ENCODE data around the gene CHFR. TPM values are rescaled to one million over a fixed set of nuclear protein-coding genes. Genes with fewer than 3 reads are reported as not detected.

CHFR gene
- total and polyA plus RNA-seq, 2 donors (not counting 3 experiments of a cell fraction or from before 2014, with no cell fraction given) = 45.4 to 66.5 TPM

DNA sequence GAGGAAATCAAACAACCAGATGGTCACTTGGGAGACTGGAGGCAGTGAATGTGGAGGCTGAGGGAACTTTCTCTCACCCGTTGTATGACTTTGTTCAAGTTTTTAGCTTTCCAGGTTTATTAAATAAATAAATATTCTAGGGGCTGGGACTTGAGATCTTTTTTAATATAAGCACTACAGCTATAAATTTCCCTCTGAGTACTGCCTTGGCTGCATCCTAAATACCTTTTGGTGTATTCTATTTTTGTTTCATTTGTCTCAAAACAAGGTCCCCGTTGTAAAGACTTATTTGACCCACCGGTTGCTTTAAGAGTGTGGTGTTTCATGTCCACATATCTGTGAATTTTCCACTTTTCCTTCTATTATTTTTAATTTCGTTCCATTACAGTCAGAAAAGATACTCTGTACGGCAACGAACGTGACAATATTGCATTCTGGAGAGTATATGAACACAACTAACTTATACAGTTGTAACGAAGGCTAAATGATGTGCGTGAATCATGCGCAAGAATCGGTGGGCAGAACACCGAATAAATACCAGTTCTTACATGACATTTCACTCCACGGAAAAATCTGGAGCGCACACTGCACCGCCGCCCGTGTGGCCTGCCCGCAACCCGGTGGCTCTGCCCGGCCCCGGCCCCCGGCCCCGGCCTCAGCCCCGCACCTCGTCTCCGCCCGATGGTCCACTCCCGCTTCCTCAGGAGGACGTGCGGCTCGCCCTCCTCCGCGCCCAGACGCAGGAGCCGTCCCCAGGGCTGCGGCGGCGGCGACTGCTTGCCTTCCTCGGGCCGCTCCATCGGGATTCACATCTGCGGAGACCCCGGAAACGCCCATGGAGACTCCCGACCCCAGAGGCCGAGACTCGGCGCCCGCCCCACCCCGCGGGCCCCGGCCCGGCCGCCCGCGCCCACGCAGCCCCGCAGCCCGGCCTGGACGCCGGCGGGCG is 602 bp downstream of the CHFR start:
- CTCF ChIA-PET = interaction anchor here (0.6 to 1.2 kb wide), 3 partner anchors 13 to 18 kb away, joined by 3 to 6 read pairs (median 3); no protein-coding TSS in a partner anchor
- intact Hi-C loops (cut with micrococcal nuclease) (loop anchor here (1.0 to 2.0 kb wide), 3 partner anchors 21 to 193 kb away; partner anchors contain the start of gene ZNF140), dilution Hi-C loops (cut with MboI; ENCODE audit: extremely low pct_ligation_motif_present, low sequenced_read_pairs) (no loop called here)
- peaks cover 0 to 3% of the 10 kb centered on the region in 2 experiments for H3K36me3 ChIP-seq (ENCODE audit: control insufficient read depth in 2 of 2, extremely low read depth in 1 of 2, insufficient read depth in 2 of 2, low read length in 2 of 2)
- TF ChIP-seq, protein P1, sequence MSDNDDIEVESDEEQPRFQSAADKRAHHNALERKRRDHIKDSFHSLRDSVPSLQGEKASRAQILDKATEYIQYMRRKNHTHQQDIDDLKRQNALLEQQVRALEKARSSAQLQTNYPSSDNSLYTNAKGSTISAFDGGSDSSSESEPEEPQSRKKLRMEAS (IDR thresholded peaks at IDR 0.05; ENCODE audit: insufficient read depth, insufficient read length) = no peak
- TF ChIP-seq FOS (IDR thresholded peaks at IDR 0.05; ENCODE audit: borderline replicate concordance, insufficient read depth, low read length) = no peak
- TF ChIP-seq, protein P2, sequence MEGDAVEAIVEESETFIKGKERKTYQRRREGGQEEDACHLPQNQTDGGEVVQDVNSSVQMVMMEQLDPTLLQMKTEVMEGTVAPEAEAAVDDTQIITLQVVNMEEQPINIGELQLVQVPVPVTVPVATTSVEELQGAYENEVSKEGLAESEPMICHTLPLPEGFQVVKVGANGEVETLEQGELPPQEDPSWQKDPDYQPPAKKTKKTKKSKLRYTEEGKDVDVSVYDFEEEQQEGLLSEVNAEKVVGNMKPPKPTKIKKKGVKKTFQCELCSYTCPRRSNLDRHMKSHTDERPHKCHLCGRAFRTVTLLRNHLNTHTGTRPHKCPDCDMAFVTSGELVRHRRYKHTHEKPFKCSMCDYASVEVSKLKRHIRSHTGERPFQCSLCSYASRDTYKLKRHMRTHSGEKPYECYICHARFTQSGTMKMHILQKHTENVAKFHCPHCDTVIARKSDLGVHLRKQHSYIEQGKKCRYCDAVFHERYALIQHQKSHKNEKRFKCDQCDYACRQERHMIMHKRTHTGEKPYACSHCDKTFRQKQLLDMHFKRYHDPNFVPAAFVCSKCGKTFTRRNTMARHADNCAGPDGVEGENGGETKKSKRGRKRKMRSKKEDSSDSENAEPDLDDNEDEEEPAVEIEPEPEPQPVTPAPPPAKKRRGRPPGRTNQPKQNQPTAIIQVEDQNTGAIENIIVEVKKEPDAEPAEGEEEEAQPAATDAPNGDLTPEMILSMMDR (IDR thresholded peaks at IDR 0.05; ENCODE audit: extremely low read depth in 1 of 2, insufficient read depth in 1 of 2, low read depth in 1 of 2, low read length in 2 of 2) = no peak
- no peak for TF ChIP-seq EZH2 (IDR thresholded peaks at IDR 0.05; ENCODE audit: borderline replicate concordance, low read depth, low read length, severe bottlenecking)
- TF ChIP-seq JUN (IDR thresholded peaks at IDR 0.05; ENCODE audit: borderline replicate concordance, insufficient read depth, insufficient read length, low read depth) = no peak
- no peak for TF ChIP-seq MYC (IDR thresholded peaks at IDR 0.05; ENCODE audit: low read depth, low read length)
- no peak for TF ChIP-seq POLR2AphosphoS5 (IDR thresholded peaks at IDR 0.05; ENCODE audit: insufficient read depth, low read depth, low read length)
- TF ChIP-seq GATA2 (IDR thresholded peaks at IDR 0.05; ENCODE audit: insufficient read depth, insufficient read length, low read depth, low read length) = no peak
- TF ChIP-seq POLR2A (IDR thresholded peaks at IDR 0.05; ENCODE audit: low read depth, low read length) = no peak
- no peak for FAIRE-seq
- no peaks in the 10 kb centered on the region for H3K9me3 ChIP-seq (replicated peaks; ENCODE audit: control insufficient read depth, insufficient read depth, low read length)
- peak overlapping the region; percentile 58 for H2AFZ ChIP-seq (ENCODE audit: low read depth, low read length)
- no peaks in the 10 kb centered on the region for H3K4me1 ChIP-seq (ENCODE audit: control insufficient read depth, extremely low read depth, insufficient read depth, low read length)
- POLR2A ChIA-PET = interaction anchor here (0.6 kb wide), 1 partner anchor 189 kb away, joined by 3 read pairs; no protein-coding TSS in a partner anchor
- BruUV-seq (replicated peaks) = TSS peak; percentile 30
- peak overlapping the region; percentile 52 to 90 (median 62) for H3K4me3 ChIP-seq (replicated peaks in 1 of 3; ENCODE audit: insufficient read depth in 1 of 3, low read depth in 1 of 3, low read length in 3 of 3)
- H3K4me2 ChIP-seq (ENCODE audit: insufficient read depth, low read length) = peak overlapping the region; percentile 32
- no peaks in the 10 kb centered on the region for H3K9me1 ChIP-seq (replicated peaks; ENCODE audit: control insufficient read depth, extremely low read depth, insufficient read depth, low read length)
- H4K20me1 ChIP-seq (replicated peaks; ENCODE audit: control insufficient read depth, extremely low read depth, insufficient read depth, low read length) = no peaks in the 10 kb centered on the region
- H3K27ac ChIP-seq (ENCODE audit: insufficient read depth, low read depth, low read length) = no peak overlapping the region
- H3K9ac ChIP-seq (replicated peaks; ENCODE audit: extremely low read depth, insufficient read depth, low read length) = peak overlapping the region; percentile 35
- peak; percentile 17 for DNase-seq (ENCODE audit: low read depth, low spot score)
- H3K79me2 ChIP-seq (ENCODE audit: control insufficient read depth, insufficient read depth, low read length) = peaks cover 21% of the 10 kb centered on the region
- H3K27me3 ChIP-seq (ENCODE audit: control insufficient read depth in 2 of 2, insufficient read depth in 2 of 2, low read length in 2 of 2) = no peaks in the 10 kb centered on the region
